Lung (tissue), 12 donors: ENCODE measurements around the gene WDR64. TPM values are rescaled to one million over a fixed set of nuclear protein-coding genes. Genes with fewer than 3 reads are reported as not detected.

ENCODE experiments used
- ATAC-seq: fragments of 200-7000 bp; cut with Tn5 transposase; one replicate; pipeline ENCODE4 v1.9.1; 2020; ENCODE audit warnings: moderate number of reproducible peaks; ENCODE audit not compliant: insufficient read depth, low FRiP score
- DNase-seq, 3 donors: peaks; one replicate each; pipeline ENCODE4 v3.0.0-alpha.2; 2013 to 2017
- H3K27ac ChIP-seq, 2 donors: one replicate each; pipeline ENCODE4 v1.5.1; 2013; ENCODE audit warnings: mild to moderate bottlenecking in 2 of 2, moderate library complexity in 2 of 2, control low read depth in 1 of 2, inconsistent platforms in 1 of 2, low read depth in 1 of 2, low read length in 1 of 2
- H3K27me3 ChIP-seq, 3 donors: one replicate each; pipeline ENCODE4 v1.5.1; 2013; ENCODE audit warnings: low read length in 2 of 3; ENCODE audit not compliant: control insufficient read depth in 3 of 3, insufficient read depth in 3 of 3
- H3K36me3 ChIP-seq, 4 donors: one replicate each; pipeline ENCODE4 v1.5.1; 2013; ENCODE audit warnings: low read length in 4 of 4, mild to moderate bottlenecking in 1 of 4, moderate library complexity in 1 of 4; ENCODE audit not compliant: control insufficient read depth in 4 of 4, insufficient read depth in 4 of 4
- H3K4me1 ChIP-seq, 5 donors: one replicate each; pipeline ENCODE4 v1.5.1; 2013; ENCODE audit warnings: low read length in 5 of 5, mild to moderate bottlenecking in 2 of 5, moderate library complexity in 1 of 5; ENCODE audit not compliant: control insufficient read depth in 5 of 5, insufficient read depth in 5 of 5
- H3K4me3 ChIP-seq: one replicate; pipeline ENCODE4 v1.5.1; 2013; ENCODE audit warnings: mild to moderate bottlenecking, control low read depth, moderate library complexity
- H3K9ac ChIP-seq, 2 donors: one replicate each; pipeline ENCODE4 v1.5.1; 2013; ENCODE audit warnings: low read length in 2 of 2, control low read depth in 1 of 2; ENCODE audit not compliant: insufficient read depth in 1 of 2
- H3K9me3 ChIP-seq, 4 donors: one replicate each; pipeline ENCODE4 v1.5.1; 2013; ENCODE audit warnings: low read length in 3 of 4, mild to moderate bottlenecking in 1 of 4, moderate library complexity in 1 of 4; ENCODE audit not compliant: control insufficient read depth in 4 of 4, insufficient read depth in 3 of 4
- WGBS, 2 donors: extraction: QIAGEN DNeasy Blood & Tissue Kit; methylation state at CpG; one replicate each; pipeline ENCODE4 v1.1.7; 2013; 5-methylcytosine and 5-hydroxymethylcytosine counted together
- polyA plus RNA-seq, 2 donors: library from polyadenylated mRNA; stranded (reverse); fragments of 200-250 nt; gene quantifications; one replicate each; pipeline ENCODE4 v1.2.1, GENCODE V29; 2013
- total RNA-seq, 2 donors: library from RNA; depleted of rRNA in 1 of 2; stranded (reverse); fragments of >200 nt in 1 of 2; gene quantifications; one replicate each; pipeline ENCODE4 v1.2.1, GENCODE V29; 2014 to 2021
- TF ChIP-seq, protein P1 (sequence below): IDR thresholded peaks from 2 replicates; pipeline ENCODE4 v1.5.1; 2012; ENCODE audit warnings: mild to moderate bottlenecking; ENCODE audit errors: control extremely low read depth, extremely low read depth
- donor health status: control.
- donor health status: control.
- donor health status: Bipolar disorder and iron deficiency.
- donor health status: healthy.
- donor health status: DM: yes; HTN: yes; CAD: no.

Gene WDR64
- total and polyA plus RNA-seq, 4 donors = not detected

DNA sequence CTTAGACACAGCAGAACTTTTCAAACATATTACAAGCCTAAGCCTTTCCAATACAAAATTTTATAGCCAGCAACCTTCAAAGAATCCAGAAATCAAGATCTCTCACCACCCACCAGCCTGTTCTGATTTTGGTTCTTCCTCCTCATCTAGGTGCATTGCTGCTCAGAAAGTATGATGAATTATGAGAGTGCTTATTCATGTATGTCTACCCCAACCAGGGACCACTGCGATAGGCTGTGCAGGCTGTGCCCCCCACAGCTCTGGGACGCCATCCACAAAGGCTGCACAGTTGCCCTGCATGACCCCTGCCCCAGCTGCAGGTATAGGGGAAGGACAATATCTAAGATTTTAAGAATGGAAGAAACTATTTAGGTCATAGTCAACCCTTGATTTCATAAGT is 55.4 kb downstream of the WDR64 start:
- H3K9me3 ChIP-seq = no peaks in the 10 kb centered on the region
- no peak overlapping the region for H3K4me3 ChIP-seq
- 83 to 84% methylated on average over 2 of the region's 2 CpGs for WGBS, 2 donors
- H3K9ac ChIP-seq = no peak overlapping the region
- no peak overlapping the region for H3K27ac ChIP-seq
- ATAC-seq (no peak), DNase-seq (no peak)
- no peaks in the 10 kb centered on the region for H3K4me1 ChIP-seq
- H3K27me3 ChIP-seq = peaks cover 0 to 4% (median 0%) of the 10 kb centered on the region in 3 donors
- no peaks in the 10 kb centered on the region for H3K36me3 ChIP-seq
- TF ChIP-seq, protein P1, sequence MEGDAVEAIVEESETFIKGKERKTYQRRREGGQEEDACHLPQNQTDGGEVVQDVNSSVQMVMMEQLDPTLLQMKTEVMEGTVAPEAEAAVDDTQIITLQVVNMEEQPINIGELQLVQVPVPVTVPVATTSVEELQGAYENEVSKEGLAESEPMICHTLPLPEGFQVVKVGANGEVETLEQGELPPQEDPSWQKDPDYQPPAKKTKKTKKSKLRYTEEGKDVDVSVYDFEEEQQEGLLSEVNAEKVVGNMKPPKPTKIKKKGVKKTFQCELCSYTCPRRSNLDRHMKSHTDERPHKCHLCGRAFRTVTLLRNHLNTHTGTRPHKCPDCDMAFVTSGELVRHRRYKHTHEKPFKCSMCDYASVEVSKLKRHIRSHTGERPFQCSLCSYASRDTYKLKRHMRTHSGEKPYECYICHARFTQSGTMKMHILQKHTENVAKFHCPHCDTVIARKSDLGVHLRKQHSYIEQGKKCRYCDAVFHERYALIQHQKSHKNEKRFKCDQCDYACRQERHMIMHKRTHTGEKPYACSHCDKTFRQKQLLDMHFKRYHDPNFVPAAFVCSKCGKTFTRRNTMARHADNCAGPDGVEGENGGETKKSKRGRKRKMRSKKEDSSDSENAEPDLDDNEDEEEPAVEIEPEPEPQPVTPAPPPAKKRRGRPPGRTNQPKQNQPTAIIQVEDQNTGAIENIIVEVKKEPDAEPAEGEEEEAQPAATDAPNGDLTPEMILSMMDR = no peak

DNA sequence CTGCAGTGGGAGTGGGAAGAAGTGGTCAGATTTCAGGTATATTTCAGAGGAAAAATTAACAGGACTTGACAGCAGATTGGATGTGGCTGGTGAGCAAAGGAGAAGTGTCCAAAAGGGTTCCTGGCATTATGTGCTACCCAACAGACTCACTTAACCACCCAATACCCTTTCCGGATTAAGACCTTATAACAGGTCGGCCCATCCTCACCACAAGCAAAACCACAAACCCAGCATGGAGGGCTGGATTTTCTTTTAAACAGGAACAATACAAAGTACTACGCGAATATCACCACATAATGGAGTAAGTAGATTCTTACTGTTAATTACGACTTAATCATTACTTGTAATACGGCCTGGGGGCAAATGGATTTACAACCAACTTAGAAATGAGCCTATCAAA is 59.2 kb downstream of the WDR64 start:
- Histone ChIP-seq H3K9ac (no peak overlapping the region), H3K9me3 (no peaks in the 10 kb centered on the region), H3K27me3 (peaks cover 0 to 22% (median 4%) of the 10 kb centered on the region in 3 donors), H3K27ac (no peak overlapping the region), H3K36me3 (no peaks in the 10 kb centered on the region), H3K4me1 (no peaks in the 10 kb centered on the region), H3K4me3 (no peak overlapping the region)
- 74 to 81% methylated on average over 6 of the region's 6 CpGs for WGBS, 2 donors
- no peak for DNase-seq
- ATAC-seq = no peak
- TF ChIP-seq, protein P1 = no peak

DNA sequence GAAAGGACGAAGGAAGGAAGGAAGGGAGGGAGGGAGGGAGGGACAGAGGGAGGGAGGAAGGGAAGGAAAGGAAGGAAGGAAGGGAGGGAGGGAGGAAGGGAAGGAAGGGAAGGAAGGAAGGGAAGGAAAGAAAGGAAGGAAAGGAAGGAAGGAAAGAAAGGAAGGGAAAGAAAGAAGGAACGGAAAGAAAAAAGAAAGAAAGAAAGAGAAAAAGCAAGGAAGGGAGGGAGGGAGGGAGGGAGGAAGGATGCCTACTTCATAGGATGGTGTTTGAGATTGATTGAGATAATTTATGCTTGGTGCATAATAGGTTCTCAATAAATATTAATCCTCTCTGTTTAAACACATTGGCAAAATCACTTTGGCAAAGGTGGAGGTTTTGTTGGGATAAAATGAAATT is 61.2 kb downstream of the WDR64 start:
- 54 to 64% methylated on average over 2 of the region's 2 CpGs for WGBS, 2 donors

More for the DNA sequence above, 61.2 kb downstream of the WDR64 start:
- Histone ChIP-seq H3K27ac (no peak overlapping the region), H3K4me1 (no peaks in the 10 kb centered on the region), H3K4me3 (no peak overlapping the region), H3K9me3 (no peaks in the 10 kb centered on the region), H3K27me3 (peaks cover 0 to 30% (median 4%) of the 10 kb centered on the region in 3 donors), H3K36me3 (no peaks in the 10 kb centered on the region), H3K9ac (no peak overlapping the region)
- ATAC-seq = no peak
- TF ChIP-seq, protein P1 = no peak
- no peak for DNase-seq
